HG03039 (cell line): ENCODE measurements around the gene PTH2.

Source experiments
- ATAC-seq: cut with Tn5 transposase; IDR thresholded peaks from one replicate; pipeline ENCODE4 v1.9.1; 2021; ENCODE audit warnings: mild to moderate bottlenecking, moderate library complexity; ENCODE audit not compliant: unreplicated experiment

The PTH2 gene

GRCh38 chr19:49432141-49433073 lies 9.2 kb upstream of the PTH2 start:
- no peak for ATAC-seq

GRCh38 chr19:49431330-49431749 lies 8.1 kb upstream of the PTH2 start:
- ATAC-seq: no peak

GRCh38 chr19:49430678-49431329 lies 7.6 kb upstream of the PTH2 start:
- no peak for ATAC-seq

GRCh38 chr19:49430172-49430677 lies 7.0 kb upstream of the PTH2 start:
- ATAC-seq: no peak

- ATAC-seq: no peak
Measured at GRCh38 chr19:49428547-49429451, 5.6 kb upstream of the PTH2 start.

- ATAC-seq: no peak
Measured at GRCh38 chr19:49427855-49428546, 4.8 kb upstream of the PTH2 start.

GRCh38 chr19:49427339-49427738 lies 4.1 kb upstream of the PTH2 start:
- no peak for ATAC-seq

- no peak for ATAC-seq
Measured at GRCh38 chr19:49425922-49426592, 2.8 kb upstream of the PTH2 start.

- ATAC-seq: no peak
Measured at GRCh38 chr19:49425178-49425577, 1.9 kb upstream of the PTH2 start, which contains the start of gene GFY. TSS of gene GFY (plus strand) at chr19:49425388. CDS start at chr19:49426431, 1,043 bp downstream.

GRCh38 chr19:49423985-49424303 lies 703 bp upstream of the PTH2 start:
- ATAC-seq: no peak

GRCh38 chr19:49422407-49423070 lies 702 bp downstream of the PTH2 start:
- no peak for ATAC-seq

GRCh38 chr19:49421878-49422202 lies 1.4 kb downstream of the PTH2 start:
- ATAC-seq: no peak

GRCh38 chr19:49421039-49421877 lies 2.0 kb downstream of the PTH2 start:
- no peak for ATAC-seq

- no peak for ATAC-seq
Measured at GRCh38 chr19:49420227-49420626, 3.0 kb downstream of the PTH2 start.

GRCh38 chr19:49419173-49419572 lies 4.1 kb downstream of the PTH2 start:
- ATAC-seq: no peak

GRCh38 chr19:49418511-49418910 lies 4.7 kb downstream of the PTH2 start:
- no peak for ATAC-seq

- ATAC-seq: no peak
Measured at GRCh38 chr19:49417088-49417487, 6.2 kb downstream of the PTH2 start.

- no peak for ATAC-seq
Measured at GRCh38 chr19:49415810-49416200, 7.4 kb downstream of the PTH2 start.
